NCI-H1105 (cell line): ENCODE results near the gene SPRR2A.
"Not testable (repeated sequence)": the region's sequence is repeated elsewhere in the genome, so short reads cannot be mapped to it uniquely, and the experiment has no call there.

Experiments
- DNase-seq: peaks from one replicate; lab custom pipeline; 2025; lab: John Stamatoyannopoulos, UW

Gene SPRR2A

DNA sequence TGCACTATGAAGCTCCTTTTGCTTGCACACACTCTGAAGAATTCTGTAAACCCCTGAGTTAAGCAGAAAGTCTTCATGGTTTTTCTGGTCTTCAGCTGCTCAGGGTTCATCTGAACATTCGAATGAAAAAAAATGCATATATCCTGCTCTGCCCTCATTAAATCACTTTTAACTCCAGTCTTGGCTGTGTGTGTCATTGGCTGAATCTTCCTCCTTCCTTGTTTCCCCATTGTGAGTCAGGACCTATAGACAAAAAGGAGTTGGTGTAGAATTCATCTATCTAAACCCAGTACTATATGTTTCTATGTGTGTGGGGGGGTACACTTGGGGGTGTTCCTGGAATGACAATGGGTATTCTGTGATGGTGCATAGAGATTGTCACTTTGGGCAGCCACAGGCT lies 32.9 kb downstream of the SPRR2A start:
- no peak for DNase-seq

DNA sequence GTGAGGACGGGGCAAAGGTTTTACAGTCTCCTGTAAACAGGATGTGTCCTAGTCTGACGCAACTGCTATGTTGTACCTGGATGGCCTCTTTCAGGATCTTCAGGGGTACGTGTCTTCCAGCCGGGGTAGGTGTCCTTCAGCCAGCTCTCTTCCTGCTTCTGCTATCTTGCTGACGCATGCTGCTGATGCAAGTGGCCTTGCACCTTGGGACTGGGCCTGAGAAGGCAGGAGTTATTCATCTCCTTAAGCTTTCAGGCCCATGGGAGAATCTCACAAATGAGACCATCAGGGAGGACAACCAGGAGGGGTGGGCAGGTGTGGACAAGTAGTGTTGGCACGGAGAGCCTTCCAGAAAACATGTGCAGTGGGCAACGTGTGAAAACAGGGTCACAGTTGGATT lies 34.2 kb downstream of the SPRR2A start:
- DNase-seq = no peak

DNA sequence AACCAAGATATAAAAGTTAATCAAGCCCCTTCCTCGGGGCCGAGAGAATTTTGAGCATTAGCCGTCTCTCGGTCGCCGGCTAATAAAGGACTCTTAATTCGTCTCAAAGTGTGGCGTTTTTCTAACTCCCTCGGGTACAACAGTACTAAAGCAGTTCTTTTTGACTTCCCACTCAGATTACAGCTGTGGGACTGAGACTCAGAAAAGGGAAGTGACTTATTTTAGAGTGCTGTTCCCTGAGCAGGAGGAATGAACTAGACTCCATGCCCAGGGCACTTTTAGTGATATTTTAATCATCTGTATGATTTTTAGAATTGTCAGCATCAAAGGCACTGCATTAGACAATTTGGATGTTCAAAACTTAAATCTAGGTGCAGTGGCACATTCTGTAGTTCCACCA lies 35.0 kb downstream of the SPRR2A start:
- DNase-seq = not testable (repeated sequence)

DNA sequence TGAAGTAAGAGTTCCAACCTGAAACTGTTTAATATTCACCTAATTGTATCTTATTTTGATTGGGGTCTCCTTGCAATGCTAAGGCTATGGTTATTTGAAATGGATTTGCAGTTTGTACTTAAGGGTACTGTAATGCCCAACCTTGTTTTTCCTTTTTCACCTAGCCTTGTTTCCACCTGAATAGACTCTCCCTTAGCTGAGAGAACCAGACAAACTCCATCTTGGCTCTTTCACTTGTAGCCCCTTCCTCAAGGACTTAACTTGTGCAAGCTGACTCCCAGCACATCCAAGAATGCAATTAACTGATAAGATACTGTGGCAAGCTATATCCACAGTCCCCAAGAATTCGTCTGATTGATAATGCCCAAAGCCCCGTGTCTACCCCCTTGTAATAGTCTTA lies 35.5 kb downstream of the SPRR2A start:
- not testable (repeated sequence) for DNase-seq

DNA sequence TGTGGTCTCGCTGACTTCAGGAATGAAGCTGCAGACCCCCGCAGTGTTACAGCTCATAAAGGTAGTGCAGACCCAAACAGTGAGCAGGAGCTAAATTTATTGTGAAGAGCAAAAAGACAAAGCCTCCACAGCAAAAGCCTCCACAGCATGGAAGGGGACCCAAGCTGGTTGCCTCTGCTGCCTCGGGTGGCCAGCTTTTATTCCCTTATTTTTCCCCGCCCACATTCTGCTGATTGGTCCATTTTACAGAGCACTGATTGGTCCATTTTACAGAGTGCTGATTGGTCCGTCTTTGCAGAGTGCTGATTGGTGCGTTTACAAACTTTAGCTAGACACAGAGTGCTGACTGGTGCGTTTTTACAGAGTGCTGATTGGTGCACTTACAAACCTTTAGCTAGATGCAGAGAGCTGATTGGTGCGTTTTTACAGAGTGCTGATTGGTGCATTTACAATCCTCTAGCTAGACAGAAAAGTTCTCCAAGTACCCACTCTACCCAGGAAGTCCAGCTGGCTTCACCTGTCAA lies 46.0 kb downstream of the SPRR2A start:
- DNase-seq = not testable (repeated sequence)
